ENCODE measurements around the gene SLC7A5. TPM values are rescaled to one million over a fixed set of nuclear protein-coding genes. Genes with fewer than 3 reads are reported as not detected.
"Not testable (repeated sequence)": the region's sequence is repeated elsewhere in the genome, so short reads cannot be mapped to it uniquely, and the experiment has no call there.

SLC7A5 gene
- total RNA-seq, 2 experiments from 2014 or later = 114 to 220 TPM

DNA sequence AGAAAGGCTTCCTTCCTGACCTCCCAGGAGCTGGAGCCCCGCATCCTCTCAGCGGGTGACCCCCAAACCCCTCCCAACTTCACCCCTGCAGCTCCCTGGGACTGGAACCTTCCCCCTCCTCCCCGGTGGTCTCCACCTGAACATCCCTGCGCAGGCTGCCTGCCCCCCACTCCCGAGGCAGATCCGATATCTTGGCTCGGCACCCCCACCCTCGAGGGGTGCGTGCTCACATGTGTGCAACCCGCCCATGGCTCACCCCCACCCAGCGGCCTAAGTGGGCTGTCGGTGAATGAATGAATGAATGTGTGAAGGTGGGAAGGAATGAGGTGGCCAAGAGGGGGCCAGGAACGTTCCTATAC lies 39.7 kb downstream of the SLC7A5 start:
- ATAC-seq (no peak), DNase-seq (no peak)
- H3K27me3 Mint-ChIP-seq = no peaks in the 10 kb centered on the region
- H3K4me1 Mint-ChIP-seq = no peaks in the 10 kb centered on the region
- CTCF ChIA-PET = no interaction called here
- H3K4me3 Mint-ChIP-seq = no peak overlapping the region
- H3K9me3 Mint-ChIP-seq (ENCODE audit: low read depth) = no peaks in the 10 kb centered on the region
- H3K36me3 Mint-ChIP-seq = peaks cover 15% of the 10 kb centered on the region
- no peak overlapping the region for H3K27ac Mint-ChIP-seq

GRCh38 chr16:87828907-87829621 lies 40.2 kb downstream of the SLC7A5 start:
- no peak for ATAC-seq
- H3K27ac Mint-ChIP-seq = no peak overlapping the region

DNA sequence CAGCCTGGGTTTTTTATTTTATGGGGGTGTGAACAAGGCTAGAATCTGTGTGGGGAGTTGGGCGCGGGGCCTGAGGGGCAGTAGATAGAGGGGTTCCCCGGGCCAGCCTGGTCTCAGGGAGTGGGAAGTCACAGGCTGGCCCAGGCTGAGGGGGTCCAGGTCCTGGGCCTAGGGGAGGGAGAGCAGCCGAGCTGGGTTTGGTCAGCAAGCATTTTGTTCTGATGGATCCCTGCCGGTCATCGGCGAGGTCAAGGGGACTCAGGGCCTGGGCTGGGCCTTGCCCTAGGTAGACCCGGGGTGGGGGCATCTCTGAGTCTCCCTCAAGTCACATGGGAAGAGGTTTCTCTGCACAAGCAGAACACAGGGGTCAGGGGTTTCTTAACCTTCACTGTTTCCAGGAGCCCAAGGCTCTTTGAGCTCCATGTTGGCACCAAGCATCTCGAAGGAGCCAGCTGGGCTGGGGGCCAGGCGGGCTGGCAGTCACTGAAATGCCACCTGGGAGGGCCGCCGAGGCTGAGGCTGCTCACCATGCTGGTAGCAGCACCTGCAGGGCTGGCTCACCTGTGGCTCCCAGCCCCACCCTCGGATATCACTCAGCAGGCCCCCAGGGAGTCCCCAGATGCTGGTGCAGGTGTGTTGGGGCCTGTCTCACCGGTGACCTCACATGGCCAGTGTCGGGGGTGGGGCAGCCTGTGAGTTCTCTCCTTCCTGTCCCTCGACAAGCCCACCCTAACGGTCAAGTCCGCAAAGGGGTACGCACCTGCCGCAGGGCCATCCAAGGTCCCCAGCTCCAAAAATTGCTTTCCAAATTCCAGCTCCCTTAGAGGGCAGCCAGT lies 41.0 kb downstream of the SLC7A5 start:
- Mint-ChIP-seq H3K27ac (no peak overlapping the region), H3K36me3 (peaks cover 9% of the 10 kb centered on the region), H3K27me3 (no peaks in the 10 kb centered on the region), H3K4me1 (no peaks in the 10 kb centered on the region), H3K4me3 (no peak overlapping the region), H3K9me3 (ENCODE audit: low read depth) (no peaks in the 10 kb centered on the region)
- no peak for DNase-seq
- ATAC-seq = peak; percentile 3
- CTCF ChIA-PET = interaction anchor here (0.6 to 2.1 kb wide), 6 partner anchors 10 to 49 kb away, joined by 3 to 7 read pairs (median 4); no protein-coding TSS in a partner anchor

More at GRCh38 chr16:87828907-87829621, 40.2 kb downstream of the SLC7A5 start:
- H3K27me3 Mint-ChIP-seq = no peaks in the 10 kb centered on the region
- CTCF ChIA-PET = interaction anchor here (0.6 to 2.0 kb wide), 5 partner anchors 10 to 50 kb away, joined by 3 to 6 read pairs (median 4); no protein-coding TSS in a partner anchor
- H3K9me3 Mint-ChIP-seq (ENCODE audit: low read depth) = no peaks in the 10 kb centered on the region
- H3K4me3 Mint-ChIP-seq = no peak overlapping the region
- DNase-seq = no peak
- H3K36me3 Mint-ChIP-seq = peaks cover 12% of the 10 kb centered on the region
- H3K4me1 Mint-ChIP-seq = no peaks in the 10 kb centered on the region

GRCh38 chr16:87827588-87827915 lies 41.8 kb downstream of the SLC7A5 start:
- H3K4me1 Mint-ChIP-seq; H3K9me3 Mint-ChIP-seq (ENCODE audit: low read depth); DNase-seq; ATAC-seq; H3K36me3 Mint-ChIP-seq; H3K4me3 Mint-ChIP-seq; H3K27me3 Mint-ChIP-seq: not testable (repeated sequence)
- peak overlapping the region; percentile 52 for H3K27ac Mint-ChIP-seq
- CTCF ChIA-PET = interaction anchor here (1.4 to 2.1 kb wide), 4 partner anchors 9 to 49 kb away, joined by 3 to 7 read pairs (median 4); no protein-coding TSS in a partner anchor

GRCh38 chr16:87826798-87827587 lies 42.3 kb downstream of the SLC7A5 start:
- CTCF ChIA-PET = interaction anchor here (1.7 to 2.1 kb wide), 3 partner anchors 8 to 26 kb away, joined by 3 to 7 read pairs (median 4); no protein-coding TSS in a partner anchor
- Mint-ChIP-seq H3K36me3 (peaks cover 6% of the 10 kb centered on the region), H3K27me3 (no peaks in the 10 kb centered on the region), H3K4me3 (no peak overlapping the region), H3K4me1 (no peaks in the 10 kb centered on the region), H3K9me3 (ENCODE audit: low read depth) (no peaks in the 10 kb centered on the region), H3K27ac (peak overlapping the region; percentile 52)
- DNase-seq (no peak), ATAC-seq (no peak)

DNA sequence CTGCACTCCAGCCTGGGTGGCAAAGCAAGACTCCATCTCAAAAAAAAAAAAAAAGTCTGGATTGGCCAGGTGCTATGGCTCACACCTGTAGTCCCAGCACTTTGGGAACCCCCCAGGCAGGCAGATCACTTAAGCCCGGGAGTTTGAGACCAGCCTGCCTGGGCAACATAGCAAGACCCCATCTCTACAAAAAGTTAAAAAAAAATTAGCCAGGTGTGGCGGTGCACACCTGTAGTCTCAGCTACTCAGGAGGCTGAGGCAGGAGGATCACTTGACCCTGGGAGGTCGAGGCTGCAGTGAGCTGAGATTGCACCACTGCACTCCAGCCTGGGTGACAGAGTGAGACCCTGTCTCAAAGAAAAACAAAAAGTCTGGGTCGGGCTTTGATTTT lies 42.9 kb downstream of the SLC7A5 start:
- H3K27ac Mint-ChIP-seq; H3K4me1 Mint-ChIP-seq; H3K27me3 Mint-ChIP-seq; H3K36me3 Mint-ChIP-seq; ATAC-seq; H3K4me3 Mint-ChIP-seq; DNase-seq; H3K9me3 Mint-ChIP-seq (ENCODE audit: low read depth): not testable (repeated sequence)
- CTCF ChIA-PET = interaction anchor here (0.6 to 2.1 kb wide), 4 partner anchors 23 to 49 kb away, joined by 3 to 7 read pairs (median 3); no protein-coding TSS in a partner anchor

GRCh38 chr16:87825842-87826120 lies 43.5 kb downstream of the SLC7A5 start:
- not testable (repeated sequence) for H3K36me3 Mint-ChIP-seq; DNase-seq; H3K4me1 Mint-ChIP-seq; H3K9me3 Mint-ChIP-seq (ENCODE audit: low read depth); H3K4me3 Mint-ChIP-seq; H3K27me3 Mint-ChIP-seq; ATAC-seq; H3K27ac Mint-ChIP-seq
- CTCF ChIA-PET = interaction anchor here (0.6 to 1.4 kb wide), 4 partner anchors 13 to 49 kb away, joined by 3 to 10 read pairs (median 4); no protein-coding TSS in a partner anchor

GRCh38 chr16:87824991-87825841 lies 44.1 kb downstream of the SLC7A5 start:
- Mint-ChIP-seq H3K36me3 (peaks cover 3% of the 10 kb centered on the region), H3K27ac (no peak overlapping the region)
- CTCF ChIA-PET = interaction anchor here (1.1 to 1.4 kb wide), 3 partner anchors 14 to 46 kb away, joined by 3 to 10 read pairs (median 4); no protein-coding TSS in a partner anchor

GRCh38 chr16:87824016-87824990 lies 45.0 kb downstream of the SLC7A5 start:
- Mint-ChIP-seq H3K27ac (no peak overlapping the region), H3K4me1 (peaks cover 7% of the 10 kb centered on the region), H3K4me3 (no peak overlapping the region), H3K36me3 (no peaks in the 10 kb centered on the region), H3K9me3 (ENCODE audit: low read depth) (no peaks in the 10 kb centered on the region), H3K27me3 (no peaks in the 10 kb centered on the region)
- ATAC-seq (no peak), DNase-seq (no peak)
- CTCF ChIA-PET = interaction anchor here (1.4 kb wide), 2 partner anchors 15 to 45 kb away, joined by 4 to 10 read pairs; no protein-coding TSS in a partner anchor

More at GRCh38 chr16:87824991-87825841, 44.1 kb downstream of the SLC7A5 start:
- ATAC-seq (no peak), DNase-seq (no peak)
- Mint-ChIP-seq H3K9me3 (ENCODE audit: low read depth) (no peaks in the 10 kb centered on the region), H3K27me3 (no peaks in the 10 kb centered on the region), H3K4me3 (no peak overlapping the region), H3K4me1 (peaks cover 7% of the 10 kb centered on the region)

GRCh38 chr16:87823181-87823929 lies 46.0 kb downstream of the SLC7A5 start:
- H3K27me3 Mint-ChIP-seq = no peaks in the 10 kb centered on the region
- no peak overlapping the region for H3K27ac Mint-ChIP-seq
- peaks cover under 1% of the 10 kb centered on the region for H3K36me3 Mint-ChIP-seq

More at GRCh38 chr16:87823181-87823929, 46.0 kb downstream of the SLC7A5 start:
- Mint-ChIP-seq H3K4me3 (no peak overlapping the region), H3K4me1 (peaks cover 7% of the 10 kb centered on the region), H3K9me3 (ENCODE audit: low read depth) (no peaks in the 10 kb centered on the region)
- ATAC-seq (no peak), DNase-seq (no peak)
- CTCF ChIA-PET = interaction anchor here (1.7 kb wide), 1 partner anchor 14 kb away, joined by 4 read pairs; no protein-coding TSS in a partner anchor

All from activated CD8-positive, alpha-beta memory T cell treated with anti-CD3 and anti-CD28 coated beads, Interleukin-2, amount 10 ng/mL, durations not matched to agents 7 days and 5 days (primary cell).